Progenitor cell of endocrine pancreas (in vitro differentiated cells): ENCODE measurements around the gene RREB1. TPM values are rescaled to one million over a fixed set of nuclear protein-coding genes. Genes with fewer than 3 reads are reported as not detected.

Experiments
- DNase-seq: peaks from one replicate; pipeline ENCODE4 v3.0.0; 2021; ENCODE audit warnings: low spot score; ENCODE audit not compliant: unreplicated experiment
- H3K27ac Mint-ChIP-seq: 2 replicates; pipeline ENCODE4 v1.8.0; 2021; ENCODE audit warnings: mild to moderate bottlenecking, moderate library complexity, mixed read lengths
- H3K27me3 Mint-ChIP-seq: 2 replicates; pipeline ENCODE4 v1.8.0; 2021; ENCODE audit warnings: mixed read lengths
- H3K36me3 Mint-ChIP-seq: 2 replicates; pipeline ENCODE4 v1.8.0; 2022; ENCODE audit warnings: mixed read lengths; ENCODE audit not compliant: insufficient read depth
- H3K4me1 Mint-ChIP-seq: 2 replicates; pipeline ENCODE4 v1.8.0; 2021; ENCODE audit warnings: low read depth, mixed read lengths
- H3K4me3 Mint-ChIP-seq: 2 replicates; pipeline ENCODE4 v1.8.0; 2021; ENCODE audit warnings: low read depth, mild to moderate bottlenecking, moderate library complexity, mixed read lengths
- H3K9me3 Mint-ChIP-seq: 2 replicates; pipeline ENCODE4 v1.8.0; 2021; ENCODE audit warnings: low read depth, mixed read lengths
- CTCF ChIP-seq: fragments of 200-600 bp; sonication (generic); IDR thresholded peaks from one replicate; pipeline ENCODE4 v1.5.0; 2021; ENCODE audit warnings: antibody characterized with exemption, mild to moderate bottlenecking; ENCODE audit not compliant: unreplicated experiment
- total RNA-seq: library from RNA; stranded (reverse); gene quantifications from 2 replicates; pipeline ENCODE4 v1.2.1, GENCODE V29; 2021

The RREB1 gene
- total RNA-seq, 1 donor from 2014 or later: 71.7 TPM

- Mint-ChIP-seq H3K4me1 (no peaks in the 10 kb centered on the region), H3K27ac (no peak overlapping the region), H3K36me3 (peaks cover 19% of the 10 kb centered on the region), H3K27me3 (no peaks in the 10 kb centered on the region), H3K4me3 (no peak overlapping the region), H3K9me3 (no peaks in the 10 kb centered on the region)
- peak; percentile 13 for TF ChIP-seq CTCF
- no peak for DNase-seq
Measured at GRCh38 chr6:7216941-7217621, 109.3 kb downstream of the RREB1 start.

- no peak for DNase-seq
- Mint-ChIP-seq H3K4me1 (no peaks in the 10 kb centered on the region), H3K27me3 (no peaks in the 10 kb centered on the region), H3K36me3 (peaks cover 19% of the 10 kb centered on the region), H3K9me3 (no peaks in the 10 kb centered on the region), H3K4me3 (no peak overlapping the region), H3K27ac (no peak overlapping the region)
- TF ChIP-seq CTCF: no peak
Measured at GRCh38 chr6:7218406-7218988, 110.7 kb downstream of the RREB1 start.

GRCh38 chr6:7219310-7219709 is 111.5 kb downstream of the RREB1 start:
- no peak for TF ChIP-seq CTCF

GRCh38 chr6:7222197-7222596 is 114.4 kb downstream of the RREB1 start:
- H3K27me3 Mint-ChIP-seq: no peaks in the 10 kb centered on the region
- H3K4me1 Mint-ChIP-seq: no peaks in the 10 kb centered on the region
- TF ChIP-seq CTCF: no peak
- no peak for DNase-seq
- H3K9me3 Mint-ChIP-seq: no peaks in the 10 kb centered on the region
- H3K4me3 Mint-ChIP-seq: no peak overlapping the region
- H3K36me3 Mint-ChIP-seq: peaks cover 18% of the 10 kb centered on the region
- H3K27ac Mint-ChIP-seq: no peak overlapping the region

More at GRCh38 chr6:7219310-7219709, 111.5 kb downstream of the RREB1 start:
- DNase-seq: no peak
- no peak overlapping the region for H3K27ac Mint-ChIP-seq
- H3K9me3 Mint-ChIP-seq: no peaks in the 10 kb centered on the region
- no peaks in the 10 kb centered on the region for H3K27me3 Mint-ChIP-seq
- peaks cover 21% of the 10 kb centered on the region for H3K36me3 Mint-ChIP-seq
- no peaks in the 10 kb centered on the region for H3K4me1 Mint-ChIP-seq
- H3K4me3 Mint-ChIP-seq: no peak overlapping the region

GRCh38 chr6:7224731-7225130 is 117.0 kb downstream of the RREB1 start:
- Mint-ChIP-seq H3K4me1 (no peaks in the 10 kb centered on the region), H3K27ac (no peak overlapping the region), H3K9me3 (no peaks in the 10 kb centered on the region), H3K27me3 (no peaks in the 10 kb centered on the region), H3K4me3 (no peak overlapping the region), H3K36me3 (peaks cover 26% of the 10 kb centered on the region)
- no peak for TF ChIP-seq CTCF
- no peak for DNase-seq
